8988T (cell line): ENCODE data around the gene PJA1.

Source experiments
- DNase-seq: peaks from one replicate; pipeline ENCODE4 v3.0.0; 2011

The PJA1 gene

GRCh38 chrX:69163936-69164741 is 1.1 kb downstream of the PJA1 start:
- DNase-seq: no peak

- DNase-seq: no peak
Measured at GRCh38 chrX:69162361-69162865, 2.8 kb downstream of the PJA1 start.

- no peak for DNase-seq
Measured at GRCh38 chrX:69161786-69162349, 3.4 kb downstream of the PJA1 start.

GRCh38 chrX:69161371-69161770 is 3.9 kb downstream of the PJA1 start:
- DNase-seq: no peak

- peak; percentile 41 for DNase-seq
Measured at GRCh38 chrX:69158166-69158980, 6.9 kb downstream of the PJA1 start.

GRCh38 chrX:69156638-69157037 is 8.6 kb downstream of the PJA1 start:
- no peak for DNase-seq

- no peak for DNase-seq
Measured at GRCh38 chrX:69155786-69156520, 9.3 kb downstream of the PJA1 start.

GRCh38 chrX:69154051-69154450 is 11.2 kb downstream of the PJA1 start:
- DNase-seq: no peak

GRCh38 chrX:69153060-69153730 is 12.1 kb downstream of the PJA1 start:
- DNase-seq: no peak

- no peak for DNase-seq
Measured at GRCh38 chrX:69152417-69152841, 12.8 kb downstream of the PJA1 start.

- DNase-seq: no peak
Measured at GRCh38 chrX:69151866-69152284, 13.4 kb downstream of the PJA1 start.

GRCh38 chrX:69150281-69150960 is 14.8 kb downstream of the PJA1 start:
- DNase-seq: no peak

GRCh38 chrX:69149466-69150280 is 15.6 kb downstream of the PJA1 start:
- DNase-seq: no peak

- no peak for DNase-seq
Measured at GRCh38 chrX:69148946-69149345, 16.3 kb downstream of the PJA1 start.

GRCh38 chrX:69146739-69147138 is 18.5 kb downstream of the PJA1 start:
- DNase-seq: no peak

GRCh38 chrX:69145714-69146113 is 19.5 kb downstream of the PJA1 start:
- DNase-seq: no peak

- DNase-seq: no peak
Measured at GRCh38 chrX:69144838-69145680, 20.2 kb downstream of the PJA1 start.

GRCh38 chrX:69143530-69143929 is 21.7 kb downstream of the PJA1 start:
- no peak for DNase-seq

GRCh38 chrX:69142788-69143469 is 22.3 kb downstream of the PJA1 start:
- no peak for DNase-seq
